ENCODE results near the gene ASIP. TPM values are rescaled to one million over a fixed set of nuclear protein-coding genes. Genes with fewer than 3 reads are reported as not detected.

Gene ASIP
- total and polyA plus RNA-seq, 2 of the 13 experiments (the other 11 are each of a cell fraction or from before 2014, with no cell fraction given) = not detected

DNA sequence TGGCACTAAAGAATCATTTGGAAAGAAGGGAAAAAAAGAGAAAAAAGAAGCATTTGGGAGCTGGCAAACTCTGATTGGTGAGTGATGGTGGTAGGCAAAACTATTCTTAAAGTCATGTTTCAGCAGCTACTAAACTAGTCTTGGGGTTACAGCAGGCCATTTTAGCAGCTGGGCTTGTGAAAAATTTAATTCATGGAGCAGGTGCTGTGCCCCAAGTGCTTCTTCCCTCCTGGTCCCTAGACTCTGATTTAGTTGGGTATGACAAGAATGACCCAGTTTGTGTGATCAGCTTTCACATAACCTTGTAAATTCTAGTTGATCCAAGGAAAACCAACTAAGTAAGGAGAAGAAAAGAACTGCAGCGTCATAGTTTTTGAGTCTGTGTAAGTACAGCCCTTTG lies 1.1 kb upstream of the ASIP start:
- Histone ChIP-seq H3K4me2 (ENCODE audit: low read depth, low read length) (no peak overlapping the region), H4K20me1 (ENCODE audit: insufficient read depth, low read length) (no peaks in the 10 kb centered on the region), H3K27me3 (ENCODE audit: control insufficient read depth in 1 of 2, insufficient read depth in 2 of 2, low read length in 2 of 2) (peaks cover 0 to 12% of the 10 kb centered on the region in 2 experiments; a peak in 1 of 5 replicates), H3K36me3 (replicated peaks in 1 of 2; ENCODE audit: control insufficient read depth in 1 of 2, insufficient read depth in 2 of 2, low read length in 2 of 2) (no peaks in the 10 kb centered on the region), H3K4me3 (replicated peaks in 1 of 3; ENCODE audit: insufficient read depth in 1 of 3, low read depth in 2 of 3, low read length in 3 of 3) (no peak overlapping the region), H3K9ac (ENCODE audit: insufficient read depth, low read depth, low read length) (no peak overlapping the region), H2AFZ (ENCODE audit: low read length) (no peak overlapping the region), H3K27ac (ENCODE audit: extremely low read length, insufficient read depth, low read length) (no peak overlapping the region), H3K79me2 (ENCODE audit: insufficient read depth, low read length) (no peaks in the 10 kb centered on the region), H3K9me3 (ENCODE audit: low read length) (no peaks in the 10 kb centered on the region), H3K4me1 (ENCODE audit: insufficient read depth, low read length) (no peaks in the 10 kb centered on the region)
- FAIRE-seq (no peak), ATAC-seq (no peak), DNase-seq (ENCODE audit: low spot score) (no peak)
- intact Hi-C loops (cut with micrococcal nuclease; ENCODE audit: unreplicated experiment) (no loop called here), in situ Hi-C loops (cut with HindIII; ENCODE audit: extremely low pct_ligation_motif_present, low pct_unique_long_range_greater_than_20kb) (no loop called here)
- no TSS peak for BruUV-seq (replicated peaks)
- 58% methylated on average over 1 of the region's 1 CpG for WGBS (ENCODE audit: low lambda C conversion rate)
- CTCF ChIA-PET (ENCODE audit: low intra/inter-chr PET ratio, low total read pairs) = no interaction called here
- POLR2A ChIA-PET = no interaction called here
- TF ChIP-seq ZNF382 (CRISPR knock-in tag; IDR thresholded peaks at IDR 0.05; ENCODE audit: borderline replicate concordance) = no peak
- no peak for TF ChIP-seq SSRP1 (CRISPR knock-in tag; IDR thresholded peaks at IDR 0.05)
- no peak for TF ChIP-seq ZNF335 (CRISPR knock-in tag; IDR thresholded peaks at IDR 0.05)
- no peak for TF ChIP-seq ZZZ3 (CRISPR knock-in tag; IDR thresholded peaks at IDR 0.05; ENCODE audit: borderline replicate concordance)
- TF ChIP-seq, protein P1, sequence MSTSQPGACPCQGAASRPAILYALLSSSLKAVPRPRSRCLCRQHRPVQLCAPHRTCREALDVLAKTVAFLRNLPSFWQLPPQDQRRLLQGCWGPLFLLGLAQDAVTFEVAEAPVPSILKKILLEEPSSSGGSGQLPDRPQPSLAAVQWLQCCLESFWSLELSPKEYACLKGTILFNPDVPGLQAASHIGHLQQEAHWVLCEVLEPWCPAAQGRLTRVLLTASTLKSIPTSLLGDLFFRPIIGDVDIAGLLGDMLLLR (CRISPR knock-in tag; IDR thresholded peaks at IDR 0.05) = no peak
- no peak for TF ChIP-seq ZNF34 (CRISPR knock-in tag; IDR thresholded peaks at IDR 0.05; ENCODE audit: borderline replicate concordance)
- TF ChIP-seq JUN (CRISPR knock-in tag; IDR thresholded peaks at IDR 0.05) = no peak
- no peak for TF ChIP-seq PHB2 (IDR thresholded peaks at IDR 0.05; ENCODE audit: partially characterized antibody)
- TF ChIP-seq ZNF674 (CRISPR knock-in tag; IDR thresholded peaks at IDR 0.05; ENCODE audit: low read depth) = no peak
- no peak for TF ChIP-seq SOX6 (IDR thresholded peaks at IDR 0.05)
- no peak for TF ChIP-seq SOX6 (CRISPR knock-in tag; IDR thresholded peaks at IDR 0.05)
- no peak for TF ChIP-seq SMYD3 (CRISPR knock-in tag; IDR thresholded peaks at IDR 0.05)
- TF ChIP-seq, protein P2, sequence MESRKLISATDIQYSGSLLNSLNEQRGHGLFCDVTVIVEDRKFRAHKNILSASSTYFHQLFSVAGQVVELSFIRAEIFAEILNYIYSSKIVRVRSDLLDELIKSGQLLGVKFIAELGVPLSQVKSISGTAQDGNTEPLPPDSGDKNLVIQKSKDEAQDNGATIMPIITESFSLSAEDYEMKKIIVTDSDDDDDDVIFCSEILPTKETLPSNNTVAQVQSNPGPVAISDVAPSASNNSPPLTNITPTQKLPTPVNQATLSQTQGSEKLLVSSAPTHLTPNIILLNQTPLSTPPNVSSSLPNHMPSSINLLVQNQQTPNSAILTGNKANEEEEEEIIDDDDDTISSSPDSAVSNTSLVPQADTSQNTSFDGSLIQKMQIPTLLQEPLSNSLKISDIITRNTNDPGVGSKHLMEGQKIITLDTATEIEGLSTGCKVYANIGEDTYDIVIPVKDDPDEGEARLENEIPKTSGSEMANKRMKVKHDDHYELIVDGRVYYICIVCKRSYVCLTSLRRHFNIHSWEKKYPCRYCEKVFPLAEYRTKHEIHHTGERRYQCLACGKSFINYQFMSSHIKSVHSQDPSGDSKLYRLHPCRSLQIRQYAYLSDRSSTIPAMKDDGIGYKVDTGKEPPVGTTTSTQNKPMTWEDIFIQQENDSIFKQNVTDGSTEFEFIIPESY (CRISPR knock-in tag; IDR thresholded peaks at IDR 0.05) = no peak
- no peak for TF ChIP-seq NFE2 (CRISPR knock-in tag; IDR thresholded peaks at IDR 0.05)
- no peak for TF ChIP-seq PTBP1 (IDR thresholded peaks at IDR 0.05; ENCODE audit: low read depth, low read length, poor library complexity, severe bottlenecking)
- no peak for TF ChIP-seq ARID4A (CRISPR knock-in tag; IDR thresholded peaks at IDR 0.05; ENCODE audit: borderline replicate concordance)
- no peak for TF ChIP-seq FIP1L1 (IDR thresholded peaks at IDR 0.05; ENCODE audit: borderline replicate concordance, insufficient read depth, low read depth, low read length)
- no peak for TF ChIP-seq ZSCAN21 (CRISPR knock-in tag; IDR thresholded peaks at IDR 0.05; ENCODE audit: borderline replicate concordance)

All from HepG2 (cell line).